ENCODE results near the gene SLC8A3. TPM values are rescaled to one million over a fixed set of nuclear protein-coding genes. Genes with fewer than 3 reads are reported as not detected.

SLC8A3 gene
- total RNA-seq, 1 experiment from 2014 or later = 0.13 TPM

GRCh38 chr14:70087380-70087697 lies 101.4 kb downstream of the SLC8A3 start:
- Mint-ChIP-seq H3K4me3 (no peak overlapping the region), H3K4me1 (no peaks in the 10 kb centered on the region), H3K9me3 (peaks cover 0 to 3% of the 10 kb centered on the region in 2 experiments; a peak in 1 of 5 replicates), H3K36me3 (ENCODE audit: insufficient read depth in 1 of 3, low read depth in 3 of 3) (no peaks in the 10 kb centered on the region), H3K27me3 (ENCODE audit: low read depth) (peaks cover 13% of the 10 kb centered on the region), H3K27ac (no peak overlapping the region)
- Histone ChIP-seq H4K8ac (replicated peaks; ENCODE audit: insufficient read length, low read depth, low read length) (no peak overlapping the region), H4K20me1 (ENCODE audit: control insufficient read depth, insufficient read depth, insufficient read length) (no peaks in the 10 kb centered on the region), H4K91ac (ENCODE audit: insufficient read length, low read depth, low read length) (no peak overlapping the region), H3K56ac (ENCODE audit: insufficient read length, low read depth, low read length) (no peak overlapping the region), H3K27ac (ENCODE audit: insufficient read length, low read depth, low read length) (no peak overlapping the region), H3T11ph (ENCODE audit: low read length) (no peak overlapping the region), H3K4me2 (ENCODE audit: insufficient read depth, insufficient read length, low read length) (no peak overlapping the region), H3K14ac (ENCODE audit: insufficient read depth, low read length) (no peak overlapping the region), H3K18ac (ENCODE audit: insufficient read length, low read depth, low read length) (no peak overlapping the region), H3K79me1 (ENCODE audit: insufficient read depth, low read depth, low read length, poor library complexity, severe bottlenecking) (no peaks in the 10 kb centered on the region), H3K9me3 (ENCODE audit: control insufficient read depth, low read depth, low read length) (no peaks in the 10 kb centered on the region), H2BK5ac (ENCODE audit: insufficient read length, low read length) (no peak overlapping the region), H3K4ac (ENCODE audit: low read depth, low read length) (no peak overlapping the region), H2BK120ac (ENCODE audit: low read depth, low read length, poor library complexity, severe bottlenecking) (no peak overlapping the region), H3K27me3 (ENCODE audit: insufficient read depth, low read length) (no peaks in the 10 kb centered on the region), H2BK12ac (ENCODE audit: insufficient read length, low read depth, low read length) (no peak overlapping the region), H3K23me2 (ENCODE audit: insufficient read length, low read depth, low read length, poor library complexity, severe bottlenecking) (no peaks in the 10 kb centered on the region), H4K5ac (ENCODE audit: insufficient read length, low read depth, low read length) (no peak overlapping the region), H3K79me2 (ENCODE audit: insufficient read depth, low read length) (no peaks in the 10 kb centered on the region), H3K9ac (ENCODE audit: extremely low read depth, insufficient read length, low read length) (no peak overlapping the region), H3K23ac (ENCODE audit: insufficient read length, low read depth, low read length) (no peak overlapping the region), H2AK5ac (ENCODE audit: insufficient read length, low read length) (no peak overlapping the region), H2BK20ac (ENCODE audit: low read depth, low read length, poor library complexity, severe bottlenecking) (no peak overlapping the region), H2BK15ac (ENCODE audit: low read depth, low read length) (no peak overlapping the region), H3K4me1 (ENCODE audit: insufficient read depth, low read length) (no peaks in the 10 kb centered on the region), H2AFZ (ENCODE audit: low read length) (no peak overlapping the region)
- TF ChIP-seq CTCF (conservative IDR thresholded peaks at IDR 0.05) = no peak; the same call in 2 of the 3 replicates
- WGBS (ENCODE audit: extremely low coverage, insufficient read length, low lambda C conversion rate) = no CpG with 5 or more reads among the region's 2 CpGs
- no peak for DNase-seq

Data from H9 (cell line).